HG03521 (cell line): ENCODE results near the gene ZNF211.

Experiments
- ATAC-seq: cut with Tn5 transposase; IDR thresholded peaks from one replicate; pipeline ENCODE4 v1.9.1; 2021; ENCODE audit warnings: mild to moderate bottlenecking, moderate library complexity; ENCODE audit not compliant: unreplicated experiment

The ZNF211 gene

GRCh38 chr19:57632987-57633831 is at the start of gene ZNF211:
Gene ZNF211, plus strand, starts transcription at chr19:57633168. Its CDS starts 179 bp downstream, at chr19:57633347.
- ATAC-seq, result peak; percentile 85

- peak; percentile 58 for ATAC-seq
These were observed 49.2 kb upstream of the ZNF211 start, which contains the start of gene ZIK1 for GRCh38 chr19:57583521-57584416. Gene ZIK1, plus strand, starts transcription at chr19:57584145. Its CDS starts 212 bp downstream, at chr19:57584357.

- ATAC-seq, result no peak
These were observed 45.4 kb upstream of the ZNF211 start for GRCh38 chr19:57587529-57587928.

- ATAC-seq, result no peak
These were observed 33.6 kb upstream of the ZNF211 start for GRCh38 chr19:57599377-57599760.

GRCh38 chr19:57599761-57600383 is 33.1 kb upstream of the ZNF211 start, which contains the start of gene ZNF530:
Gene ZNF530, plus strand, starts transcription at chr19:57599885. Its CDS starts 4,461 bp downstream, at chr19:57604346.
- peak; percentile 88 for ATAC-seq

GRCh38 chr19:57606931-57607330 is 26.0 kb upstream of the ZNF211 start:
- no peak for ATAC-seq

GRCh38 chr19:57611113-57611512 is 21.9 kb upstream of the ZNF211 start:
- ATAC-seq, result no peak

GRCh38 chr19:57613941-57614743 is 18.8 kb upstream of the ZNF211 start, which contains the start of gene ZNF134:
Gene ZNF134, plus strand, starts transcription at chr19:57614242. Its CDS starts 5,227 bp downstream, at chr19:57619469.
- peak; percentile 95 for ATAC-seq

GRCh38 chr19:57615346-57615745 is 17.6 kb upstream of the ZNF211 start:
- ATAC-seq, result no peak

- ATAC-seq, result no peak
These were observed 12.2 kb upstream of the ZNF211 start for GRCh38 chr19:57620673-57621348.

- ATAC-seq, result no peak
These were observed 9.9 kb upstream of the ZNF211 start for GRCh38 chr19:57623091-57623490.

GRCh38 chr19:57633832-57634131 is 814 bp downstream of the ZNF211 start:
- no peak for ATAC-seq

- no peak for ATAC-seq
These were observed 4.4 kb downstream of the ZNF211 start for GRCh38 chr19:57637379-57637778.

GRCh38 chr19:57641715-57642234 is 8.8 kb downstream of the ZNF211 start:
- ATAC-seq, result no peak

GRCh38 chr19:57642396-57643046 is 9.6 kb downstream of the ZNF211 start:
- no peak for ATAC-seq

GRCh38 chr19:57643734-57644133 is 10.8 kb downstream of the ZNF211 start:
- ATAC-seq, result no peak

- no peak for ATAC-seq
These were observed 15.5 kb downstream of the ZNF211 start for GRCh38 chr19:57648331-57649003.

- no peak for ATAC-seq
These were observed 18.7 kb downstream of the ZNF211 start for GRCh38 chr19:57651654-57651996.

GRCh38 chr19:57653689-57654088 is 20.7 kb downstream of the ZNF211 start:
- ATAC-seq, result no peak
